Adrenal gland (tissue), 12 donors: ENCODE results near the gene STK17A. TPM values are rescaled to one million over a fixed set of nuclear protein-coding genes. Genes with fewer than 3 reads are reported as not detected.

Experiments used
- DNase-seq, 7 donors: peaks; one replicate each; pipeline ENCODE4 v3.0.0-alpha.2; 2019 to 2020
- H3K27ac ChIP-seq, 5 donors: fragments of 200-600 bp; sonication (generic) in 4 of 5; 1 replicate in 3 of 5; 2 replicates in 2 of 5; pipeline versions ENCODE4 v1.5.1 to v1.8.0; 2016 to 2020; ENCODE audit warnings: mild to moderate bottlenecking in 1 of 5
- H3K27me3 ChIP-seq: fragments of 200-600 bp; 2 replicates; pipeline ENCODE4 v1.8.0; 2021
- H3K36me3 ChIP-seq, 2 donors: fragments of 200-600 bp; replicated peaks in 1 of 2; 1 replicate in 1 of 2; 2 replicates in 1 of 2; pipeline versions ENCODE4 v1.5.1 to v1.8.0; 2018 to 2022
- H3K4me1 ChIP-seq, 2 donors: fragments of 200-600 bp; replicated peaks in 1 of 2; 1 replicate in 1 of 2; 2 replicates in 1 of 2; pipeline versions ENCODE4 v1.5.1 to v1.8.0; 2018 to 2021
- H3K4me3 ChIP-seq, 4 donors: fragments of 200-600 bp; sonication (generic) in 3 of 4; one replicate each; pipeline ENCODE4 v1.5.1; 2016 to 2018
- H3K9me3 ChIP-seq, 3 donors: fragments of 200-600 bp; sonication (generic) in 1 of 3; replicated peaks in 1 of 3; 1 replicate in 2 of 3; 2 replicates in 1 of 3; pipeline versions ENCODE4 v1.5.1 to v1.8.0; 2016 to 2021
- POLR2A ChIP-seq, 2 donors: fragments of 450-650 bp; IDR thresholded peaks; one replicate each; pipeline ENCODE4 v1.6.1; 2017; ENCODE audit warnings: antibody characterized with exemption in 2 of 2, mild to moderate bottlenecking in 2 of 2, moderate library complexity in 1 of 2
- WGBS, 4 donors: extraction: QIAGEN DNeasy Blood & Tissue Kit in 2 of 4; methylation state at CpG; one replicate each; pipeline versions ENCODE4 v1.1.5 to v1.1.7; 2013 to 2017; 5-methylcytosine and 5-hydroxymethylcytosine counted together
- intact Hi-C, 2 donors: fragments of 100-400 bp; cut with DNase I; formaldehyde crosslinking; loops; one replicate each; pipeline versions ENCODE4 v1.14.1 to v1.15.0; 2022 to 2023
- polyA plus RNA-seq, 3 donors: library from polyadenylated mRNA; stranded (reverse); fragments of 200-250 nt in 2 of 3; fragments of 350-450 nt in 1 of 3; fragmentation: Illumina TruSeq in 1 of 3; extraction: RNeasy Lipid Tissue Mini Kit (QIAGEN cat#74804) in 1 of 3; gene quantifications; one replicate each; pipeline ENCODE4 v1.2.3, GENCODE V29; 2013 to 2014
- total RNA-seq, 9 donors: library from RNA; depleted of rRNA in 4 of 9; stranded (reverse); fragments of >200 nt in 4 of 9; fragments of 120-200 nt in 1 of 9; fragmentation: NEBNext Ultra II Directional in 1 of 9; extraction: Animal tissue kit (Norgen Biotek cat#: 25700) in 1 of 9; gene quantifications; one replicate each; pipeline versions ENCODE4 v1.1.0 to v1.2.4, GENCODE V29; 2013 to 2023
- TF ChIP-seq, protein P1 (sequence below), 6 experiments: fragments of 450-650 bp in 4 of 6; fragments of 200-600 bp in 2 of 6; sonication (generic) in 1 of 6; IDR thresholded peaks; 1 replicate in 5 of 6; 2 replicates in 1 of 6; pipeline versions ENCODE4 v1.5.1 to v1.8.0; 2016 to 2021; ENCODE audit warnings: antibody characterized with exemption in 6 of 6, mild to moderate bottlenecking in 2 of 6, moderate library complexity in 1 of 6
- donor health status: healthy with polysubstance abuse.
- donor health status: Bipolar disorder and iron deficiency.
- donor health status: DM: yes; HTN: yes; CAD: no.
- donor health status: DM: no; HTN: no; CAD: no.
- donor health status: DM: no; HTN: no; CAD: no.
- donor health status: DM: yes; HTN: yes; CAD: no.

Gene STK17A
- total and polyA plus RNA-seq, 12 donors = 7.8 to 46.0 (median 26.2) TPM

DNA sequence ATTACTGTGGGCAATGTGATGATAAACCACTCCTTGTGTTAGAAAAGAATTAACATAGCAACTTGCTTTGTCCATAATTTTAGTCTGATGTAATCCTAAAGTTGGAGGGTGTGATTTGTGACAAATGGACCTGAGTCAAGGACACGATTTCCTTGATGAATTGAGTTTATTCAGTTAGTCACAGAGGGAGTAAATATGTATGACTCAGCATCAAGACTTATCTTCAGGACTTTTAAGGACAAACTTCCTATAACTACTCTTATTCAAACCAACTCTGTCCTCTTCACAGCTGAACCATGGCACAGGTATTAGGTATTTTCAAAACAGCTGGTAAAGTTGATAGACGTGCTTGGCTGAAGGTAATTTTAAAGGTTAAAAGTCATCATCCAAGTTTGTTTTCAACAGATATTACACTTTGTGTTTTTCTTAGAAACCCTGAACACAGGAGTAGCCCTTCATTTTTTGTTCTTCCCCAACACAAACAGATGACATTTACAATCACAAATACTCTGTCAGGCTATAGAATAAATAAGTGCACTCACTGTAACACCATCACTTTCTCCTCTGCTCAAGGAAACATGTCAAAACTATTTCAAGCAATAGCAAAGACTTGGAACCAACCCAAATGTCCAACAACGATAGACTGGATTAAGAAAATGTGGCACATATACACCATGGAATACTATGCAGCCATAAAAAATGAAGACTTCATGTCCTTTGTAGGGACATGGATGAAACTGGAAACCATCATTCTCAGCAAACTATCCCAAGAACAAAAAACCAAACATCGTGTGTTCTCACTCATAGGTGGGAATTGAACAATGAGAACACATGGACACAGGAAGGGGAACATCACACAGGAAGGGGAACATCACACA lies 91.9 kb downstream of the STK17A start:
- peak overlapping the region in 3 of 5 donors; percentile 19 to 40 (median 35) for H3K27ac ChIP-seq
- WGBS, 4 donors = 43 to 49% (median 47%) methylated on average over 4 of the region's 4 CpGs
- intact Hi-C loops = no loop called here
- H3K27me3 ChIP-seq = no peaks in the 10 kb centered on the region
- H3K36me3 ChIP-seq = no peaks in the 10 kb centered on the region
- DNase-seq = peak in 3 of 7 donors; percentile 37 to 57 (median 39)
- TF ChIP-seq, protein P1, sequence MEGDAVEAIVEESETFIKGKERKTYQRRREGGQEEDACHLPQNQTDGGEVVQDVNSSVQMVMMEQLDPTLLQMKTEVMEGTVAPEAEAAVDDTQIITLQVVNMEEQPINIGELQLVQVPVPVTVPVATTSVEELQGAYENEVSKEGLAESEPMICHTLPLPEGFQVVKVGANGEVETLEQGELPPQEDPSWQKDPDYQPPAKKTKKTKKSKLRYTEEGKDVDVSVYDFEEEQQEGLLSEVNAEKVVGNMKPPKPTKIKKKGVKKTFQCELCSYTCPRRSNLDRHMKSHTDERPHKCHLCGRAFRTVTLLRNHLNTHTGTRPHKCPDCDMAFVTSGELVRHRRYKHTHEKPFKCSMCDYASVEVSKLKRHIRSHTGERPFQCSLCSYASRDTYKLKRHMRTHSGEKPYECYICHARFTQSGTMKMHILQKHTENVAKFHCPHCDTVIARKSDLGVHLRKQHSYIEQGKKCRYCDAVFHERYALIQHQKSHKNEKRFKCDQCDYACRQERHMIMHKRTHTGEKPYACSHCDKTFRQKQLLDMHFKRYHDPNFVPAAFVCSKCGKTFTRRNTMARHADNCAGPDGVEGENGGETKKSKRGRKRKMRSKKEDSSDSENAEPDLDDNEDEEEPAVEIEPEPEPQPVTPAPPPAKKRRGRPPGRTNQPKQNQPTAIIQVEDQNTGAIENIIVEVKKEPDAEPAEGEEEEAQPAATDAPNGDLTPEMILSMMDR (IDR thresholded peaks at IDR 0.05) = no peak
- peak in 1 of 2 donors; percentile 6 for TF ChIP-seq POLR2A (IDR thresholded peaks at IDR 0.05)
- H3K9me3 ChIP-seq = no peaks in the 10 kb centered on the region
- H3K4me1 ChIP-seq = peaks cover 6 to 34% of the 10 kb centered on the region in 2 donors
- no peak overlapping the region for H3K4me3 ChIP-seq

Other genes with a start within 250 kb of the STK17A start
- 10 to 100 TPM; 19.0 to 60.0 (median 40.4) TPM for gene COA1, start 146.4 kb downstream of the STK17A start, total RNA-seq
- 10 to 100 TPM; 24.2 to 52.2 (median 31.1) TPM for gene COA1, start 146.4 kb downstream of the STK17A start, polyA plus RNA-seq
- 10 to 100 TPM in 8 of 9 donors, 1 to 10 TPM in 1; 7.7 to 55.8 (median 36.1) TPM for gene BLVRA, start 175.6 kb downstream of the STK17A start, total RNA-seq
- gene BLVRA, start 175.6 kb downstream of the STK17A start, polyA plus RNA-seq = 10 to 100 TPM; 35.6 to 56.3 (median 36.8) TPM